Keratinocyte (primary cell): ENCODE data around the gene LIG4.

Experiments
- CTCF ChIP-seq, 3 experiments: IDR thresholded peaks in 1 of 3; conservative IDR thresholded peaks in 1 of 3; optimal IDR thresholded peaks in 1 of 3; 2 replicates in 2 of 3; 3 replicates in 1 of 3; pipeline versions ENCODE3 to v1.5.1; 2011; ENCODE audit warnings: low read length in 3 of 3, mild to moderate bottlenecking in 3 of 3, moderate library complexity in 2 of 3, control low read depth in 1 of 3, inconsistent platforms in 1 of 3; ENCODE audit not compliant: insufficient read depth in 2 of 3; ENCODE audit errors: extremely low read depth in 1 of 3
- EZH2 ChIP-seq: IDR thresholded peaks from one replicate; pipeline ENCODE4 v1.6.1; 2012; ENCODE audit warnings: inconsistent platforms, mild to moderate bottlenecking, low read length, moderate library complexity

DNA sequence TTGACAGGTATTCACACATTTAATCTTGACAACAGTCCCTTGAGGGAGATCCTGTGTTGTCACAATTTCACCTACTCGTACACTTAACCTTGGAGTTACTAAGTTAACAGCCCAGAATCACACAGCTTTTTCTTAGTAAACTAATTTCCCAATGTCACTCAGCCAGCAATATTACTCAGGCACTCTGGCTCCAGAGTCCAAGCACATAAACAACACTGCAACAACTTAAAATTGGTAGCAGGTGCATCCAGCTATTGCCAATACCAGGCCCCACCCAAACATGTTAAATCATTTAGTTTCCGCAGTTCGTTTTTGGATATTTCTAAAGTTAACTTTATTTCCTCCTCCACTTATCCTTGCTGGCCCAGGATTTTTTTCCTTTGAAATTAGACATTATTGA is 32.7 kb downstream of the LIG4 start:
- TF ChIP-seq CTCF (optimal IDR thresholded peaks at IDR 0.05 in 1 of 3, IDR thresholded peaks at IDR 0.05 in 1 of 3, conservative IDR thresholded peaks at IDR 0.05 in 1 of 3; ENCODE audit: extremely low read depth in 1 of 3, insufficient read depth in 2 of 3, low read length in 3 of 3) (no peak), EZH2 (no peak)
